Thyroid gland (tissue), 4 donors: ENCODE measurements around the gene PTCH1.

Source experiments
- CTCF ChIP-seq, 6 experiments: fragments of 200-600 bp in 3 of 6; fragments of 450-650 bp in 3 of 6; sonication (generic) in 3 of 6; IDR thresholded peaks; one replicate each; pipeline ENCODE4 v1.5.1; 2016 to 2019; ENCODE audit warnings: antibody characterized with exemption in 6 of 6, mild to moderate bottlenecking in 2 of 6, inconsistent platforms in 1 of 6, moderate library complexity in 1 of 6
- POLR2A ChIP-seq, 2 donors: fragments of 450-650 bp; IDR thresholded peaks; one replicate each; pipeline ENCODE4 v1.6.1; 2017; ENCODE audit warnings: antibody characterized with exemption in 2 of 2, mild to moderate bottlenecking in 2 of 2, moderate library complexity in 1 of 2

- no peak for TF ChIP-seq POLR2A (IDR thresholded peaks at IDR 0.05)
- no peak for TF ChIP-seq CTCF (IDR thresholded peaks at IDR 0.05)
Observed at GRCh38 chr9:95459851-95460517, 56.8 kb downstream of the PTCH1 start.
